Left ventricle myocardium superior (tissue), 1 donor: ENCODE results near the gene COL1A1. TPM values are rescaled to one million over a fixed set of nuclear protein-coding genes. Genes with fewer than 3 reads are reported as not detected.

ENCODE experiments used
- ATAC-seq: fragments of 200-7000 bp; cut with Tn5 transposase; one replicate; pipeline ENCODE4 v1.9.1; 2020; ENCODE audit warnings: mild to moderate bottlenecking, moderate library complexity
- DNase-seq: peaks from one replicate; pipeline ENCODE4 v3.0.0-alpha.2; 2020
- intact Hi-C: fragments of 100-400 bp; cut with micrococcal nuclease; formaldehyde crosslinking; loops from one replicate; pipeline ENCODE4 v1.11.0; 2022
- total RNA-seq: library from RNA; stranded (reverse); fragmentation: NEBNext Ultra II Directional; extraction: Animal tissue kit (Norgen Biotek cat#: 25700); gene quantifications from one replicate; pipeline ENCODE4 v1.2.1, GENCODE V29; 2021
- donor health status: DM: no; HTN: yes; CAD: no; lungs with severe emphysema.

Gene COL1A1
- total RNA-seq, 1 donor from 2014 or later = 26.8 TPM

DNA sequence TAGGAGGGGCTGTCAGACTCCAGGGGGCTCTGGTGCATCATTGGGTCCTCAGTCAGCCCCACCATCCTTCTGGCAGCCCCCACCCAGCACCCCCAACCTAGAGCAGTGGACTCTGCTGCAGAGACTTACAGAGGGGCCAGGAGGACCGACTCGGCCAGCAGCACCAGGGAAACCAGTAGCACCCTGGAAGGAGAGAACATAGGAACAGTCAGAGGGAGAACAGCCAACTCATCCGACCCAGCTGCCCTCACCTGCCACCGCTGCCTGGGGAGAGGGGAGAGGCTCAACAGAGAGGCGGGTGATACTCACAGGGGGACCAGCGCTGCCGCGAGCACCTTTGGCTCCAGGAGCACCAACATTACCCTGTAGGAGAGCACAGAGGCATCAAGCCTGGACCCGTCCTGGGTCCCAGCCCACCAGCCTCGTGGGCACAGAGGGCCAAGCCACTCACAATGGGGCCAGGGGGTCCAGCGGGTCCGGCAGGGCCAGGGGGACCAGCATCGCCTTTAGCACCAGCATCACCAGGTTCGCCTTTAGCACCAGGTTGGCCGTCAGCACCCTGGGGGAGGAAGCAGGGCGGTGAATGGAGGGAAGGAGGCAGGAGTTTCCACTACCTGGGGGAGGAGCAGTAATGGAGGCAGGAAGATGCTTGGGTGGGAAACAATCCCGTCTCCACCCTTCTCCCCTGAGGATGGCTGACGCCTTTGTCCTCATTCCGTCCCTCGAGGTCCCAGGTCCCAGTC is 11.7 kb downstream of the COL1A1 start:
- DNase-seq (peak; percentile 19), ATAC-seq (no peak)
- intact Hi-C loops = no loop called here

DNA sequence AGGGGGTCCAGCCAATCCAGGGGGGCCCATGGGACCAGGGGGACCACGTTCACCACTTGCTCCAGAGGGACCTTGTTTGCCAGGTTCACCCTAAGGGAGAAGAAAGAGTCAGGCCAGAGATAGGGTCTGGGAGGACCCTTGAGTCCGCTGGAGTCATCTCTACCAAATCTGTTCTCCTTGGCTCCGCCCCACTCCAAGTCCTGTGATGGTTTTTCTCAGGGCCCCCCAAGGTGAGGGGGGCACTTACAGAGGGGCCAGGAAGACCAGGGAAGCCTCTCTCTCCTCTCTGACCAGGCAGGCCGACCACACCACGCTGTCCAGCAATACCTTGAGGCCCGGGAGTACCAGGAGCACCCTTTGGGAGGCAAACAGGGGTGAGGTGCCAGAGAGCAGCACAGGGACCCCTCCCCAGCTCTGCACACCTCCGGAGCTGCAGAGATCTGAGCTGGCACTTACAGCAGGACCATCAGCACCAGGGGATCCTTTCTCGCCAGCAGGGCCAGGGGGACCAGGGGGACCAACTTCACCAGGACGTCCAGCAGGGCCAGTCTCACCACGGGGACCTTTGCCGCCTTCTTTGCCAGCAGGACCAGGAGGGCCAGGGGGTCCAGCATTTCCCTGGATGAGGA is 12.4 kb downstream of the COL1A1 start:
- intact Hi-C loops = no loop called here
- ATAC-seq (no peak), DNase-seq (no peak)

- ATAC-seq = no peak
- intact Hi-C loops = no loop called here
- DNase-seq = peak; percentile 19
These were observed 12.9 kb downstream of the COL1A1 start for GRCh38 chr17:50188531-50188920.

GRCh38 chr17:50187751-50188530 is 13.5 kb downstream of the COL1A1 start:
- ATAC-seq = no peak
- intact Hi-C loops = no loop called here
- DNase-seq = peak; percentile 23

DNA sequence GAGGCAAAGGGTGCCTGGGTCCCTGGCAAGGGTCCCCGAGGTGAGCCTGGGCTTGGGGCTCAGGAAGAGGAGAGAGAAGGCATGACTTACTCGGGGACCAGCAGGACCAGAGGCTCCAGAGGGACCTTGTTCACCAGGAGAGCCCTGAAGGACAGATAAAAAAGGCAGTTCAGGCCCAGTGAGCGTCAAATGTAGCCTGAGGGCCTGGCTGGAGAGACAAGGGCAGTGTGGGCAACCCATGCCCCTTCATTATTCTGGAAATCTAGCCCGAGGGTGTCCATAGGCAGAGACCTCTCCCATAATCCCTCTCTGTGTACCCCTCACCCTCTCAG is 14.1 kb downstream of the COL1A1 start:
- intact Hi-C loops = no loop called here
- no peak for ATAC-seq
- DNase-seq = peak; percentile 21

DNA sequence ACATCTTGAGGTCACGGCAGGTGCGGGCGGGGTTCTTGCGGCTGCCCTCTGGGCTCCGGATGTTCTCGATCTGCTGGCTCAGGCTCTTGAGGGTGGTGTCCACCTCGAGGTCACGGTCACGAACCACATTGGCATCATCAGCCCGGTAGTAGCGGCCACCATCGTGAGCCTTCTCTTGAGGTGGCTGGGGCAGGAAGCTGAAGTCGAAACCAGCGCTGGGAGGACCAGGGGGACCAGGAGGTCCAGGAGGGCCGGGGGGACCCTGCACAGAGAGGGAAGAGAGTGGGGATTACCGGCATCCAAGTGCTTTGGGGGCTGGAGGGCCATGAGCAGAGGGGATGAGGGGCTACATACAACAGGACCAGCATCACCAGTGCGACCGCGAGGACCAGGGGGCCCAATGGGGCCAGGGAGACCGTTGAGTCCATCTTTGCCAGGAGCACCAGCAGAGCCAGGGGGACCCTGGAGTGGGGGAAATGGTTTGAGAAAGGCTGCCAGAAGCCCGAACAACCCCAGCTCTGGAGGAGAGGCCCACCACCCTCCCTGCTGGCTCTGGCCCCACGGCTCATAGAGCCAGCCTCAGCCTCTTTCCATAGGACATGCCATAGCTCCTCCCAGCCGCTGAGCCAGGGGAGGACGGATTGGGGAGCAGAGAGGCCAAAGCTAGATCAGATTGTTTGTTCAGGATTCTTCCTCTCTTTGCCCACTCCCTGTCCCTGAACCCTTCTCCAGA is 14.6 kb downstream of the COL1A1 start:
- DNase-seq (no peak), ATAC-seq (no peak)
- intact Hi-C loops = no loop called here

DNA sequence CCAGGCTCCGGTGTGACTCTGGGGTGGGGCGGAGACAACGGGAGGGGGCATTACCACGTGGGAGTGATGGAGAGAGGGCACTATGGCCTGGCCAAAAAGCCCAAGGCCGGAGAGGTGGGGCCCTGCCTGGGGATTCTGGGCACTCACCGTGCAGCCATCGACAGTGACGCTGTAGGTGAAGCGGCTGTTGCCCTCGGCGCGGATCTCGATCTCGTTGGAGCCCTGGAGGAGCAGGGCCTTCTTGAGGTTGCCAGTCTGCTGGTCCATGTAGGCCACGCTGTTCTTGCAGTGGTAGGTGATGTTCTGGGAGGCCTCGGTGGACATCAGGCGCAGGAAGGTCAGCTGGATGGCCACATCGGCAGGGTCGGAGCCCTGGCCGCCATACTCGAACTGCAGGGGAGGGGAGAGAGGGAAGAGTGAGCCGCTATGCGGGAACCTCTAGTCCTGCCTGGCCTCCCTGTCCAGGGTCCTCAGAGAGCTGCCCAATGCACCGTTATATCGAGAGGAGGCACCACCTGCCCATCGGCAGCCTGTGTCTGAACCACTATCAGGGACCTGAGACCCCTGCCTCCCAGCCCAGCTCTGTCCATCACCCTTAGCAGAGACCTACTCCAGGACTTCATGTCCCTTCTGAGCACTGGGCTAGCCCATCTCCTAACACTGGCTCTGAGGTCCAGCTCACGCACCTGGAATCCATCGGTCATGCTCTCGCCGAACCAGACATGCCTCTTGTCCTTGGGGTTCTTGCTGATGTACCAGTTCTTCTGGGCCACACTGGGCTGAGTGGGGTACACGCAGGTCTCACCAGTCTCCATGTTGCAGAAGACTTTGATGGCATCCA is 15.6 kb downstream of the COL1A1 start:
- ATAC-seq = no peak
- intact Hi-C loops = no loop called here
- DNase-seq = peak; percentile 22

- peak; percentile 15 for ATAC-seq
- intact Hi-C loops = no loop called here
- peak; percentile 51 for DNase-seq
These were observed 16.6 kb downstream of the COL1A1 start for GRCh38 chr17:50184611-50185398.

DNA sequence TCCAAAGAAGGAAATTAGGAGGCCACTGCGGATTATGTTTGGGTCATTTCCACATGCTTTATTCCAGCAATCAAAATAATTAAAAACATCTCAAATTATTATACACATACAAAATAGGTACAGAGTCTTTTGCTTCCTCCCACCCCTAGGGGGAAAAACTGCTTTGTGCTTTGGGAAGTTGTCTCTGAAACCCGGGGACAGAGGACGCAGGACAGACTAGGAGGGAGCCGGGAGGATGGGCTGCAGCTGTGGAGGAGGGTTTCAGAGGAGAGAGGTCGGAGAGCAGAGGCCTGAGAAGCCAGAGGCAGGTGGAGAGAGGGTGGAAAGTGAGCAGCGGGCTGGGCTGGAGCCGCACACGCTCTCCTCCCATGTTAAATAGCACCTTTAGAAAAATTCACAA is 17.4 kb downstream of the COL1A1 start:
- ATAC-seq (peak; percentile 8), DNase-seq (peak; percentile 31)
- intact Hi-C loops = no loop called here

DNA sequence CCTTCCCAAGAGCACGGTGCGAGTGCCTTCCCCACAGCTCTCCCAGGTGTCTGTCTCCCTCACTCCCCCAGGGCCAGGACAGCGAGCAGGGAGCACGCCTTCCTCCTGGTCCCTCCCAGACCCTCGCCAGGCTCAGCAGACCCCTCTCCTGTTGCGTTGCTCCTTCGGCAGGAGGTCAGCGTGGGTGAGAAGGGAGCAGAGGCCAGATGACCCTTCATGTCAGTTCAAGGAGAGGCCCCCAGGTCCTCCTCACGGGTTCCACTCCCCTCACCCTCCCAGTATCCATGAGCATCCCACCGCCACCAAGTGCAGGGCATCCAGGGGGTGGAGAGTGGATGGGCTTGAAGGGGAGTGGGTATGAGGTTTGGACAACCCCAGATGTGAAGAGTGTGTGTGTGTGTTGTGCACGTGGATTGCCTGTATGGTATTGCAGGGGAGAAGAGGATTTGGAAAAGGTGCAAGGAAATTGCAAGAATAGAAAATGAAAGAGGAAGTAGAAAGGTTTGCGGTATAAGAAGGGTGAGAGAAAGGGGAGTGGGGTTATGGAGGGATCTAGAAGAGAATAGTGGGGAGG is 17.9 kb downstream of the COL1A1 start:
- ATAC-seq = no peak
- intact Hi-C loops = no loop called here
- no peak for DNase-seq

DNA sequence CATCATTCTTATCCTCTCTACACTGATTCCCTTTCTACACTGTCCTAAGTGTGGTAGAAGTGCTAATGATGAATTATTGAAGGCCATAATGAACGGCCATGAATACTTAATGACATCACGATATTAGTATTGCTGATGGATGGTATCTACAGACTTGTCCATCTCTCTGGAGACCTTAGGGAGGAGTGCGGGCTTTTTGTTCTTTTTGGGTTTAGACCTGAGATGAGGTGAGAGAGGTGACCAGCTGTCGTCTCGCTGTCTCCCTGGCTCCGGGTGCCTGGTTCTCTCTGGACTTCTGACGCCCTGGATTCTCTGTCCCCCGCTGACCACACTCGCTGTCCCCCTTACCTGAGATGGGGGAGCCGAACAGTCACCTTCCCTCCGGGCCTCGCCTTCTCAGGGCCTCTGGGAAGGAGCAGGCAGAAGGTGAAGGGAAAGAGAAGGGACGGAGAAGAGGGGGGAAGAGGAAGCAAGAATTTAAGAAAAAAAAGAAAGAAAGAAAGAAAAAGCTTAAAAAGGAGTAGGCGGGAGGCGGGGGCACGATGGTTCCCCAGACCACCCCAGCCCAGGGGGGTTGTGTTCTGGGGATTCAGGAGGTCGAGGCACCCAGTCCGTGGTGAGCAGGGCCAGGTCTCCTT is 18.5 kb downstream of the COL1A1 start:
- ATAC-seq (no peak), DNase-seq (no peak)
- intact Hi-C loops = no loop called here

- intact Hi-C loops = no loop called here
- no peak for ATAC-seq
- DNase-seq = peak; percentile 16
These were observed 19.6 kb downstream of the COL1A1 start for GRCh38 chr17:50181591-50182560.

GRCh38 chr17:50181144-50181543 is 20.3 kb downstream of the COL1A1 start:
- ATAC-seq (no peak), DNase-seq (no peak)
- intact Hi-C loops = no loop called here

DNA sequence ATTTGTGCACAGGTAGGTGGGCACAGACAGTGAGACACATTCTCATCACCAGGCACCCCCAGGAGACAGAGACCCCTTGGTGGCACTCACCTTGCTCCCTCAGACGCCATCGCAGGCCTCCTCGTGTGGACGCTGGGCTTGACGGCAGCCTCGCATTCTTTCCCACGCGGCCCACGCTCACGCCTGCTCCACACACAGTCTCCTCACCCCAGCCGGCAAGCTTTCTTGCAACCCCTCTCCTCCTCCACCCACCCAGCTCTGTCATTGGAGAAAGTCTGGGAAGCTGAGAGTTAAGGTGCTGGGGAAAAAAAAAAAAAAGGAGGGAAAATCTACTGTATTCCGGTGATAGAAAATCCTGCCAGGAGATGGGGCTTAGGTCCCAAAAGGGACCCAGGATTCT is 20.8 kb downstream of the COL1A1 start:
- DNase-seq (no peak), ATAC-seq (no peak)
- intact Hi-C loops = no loop called here

DNA sequence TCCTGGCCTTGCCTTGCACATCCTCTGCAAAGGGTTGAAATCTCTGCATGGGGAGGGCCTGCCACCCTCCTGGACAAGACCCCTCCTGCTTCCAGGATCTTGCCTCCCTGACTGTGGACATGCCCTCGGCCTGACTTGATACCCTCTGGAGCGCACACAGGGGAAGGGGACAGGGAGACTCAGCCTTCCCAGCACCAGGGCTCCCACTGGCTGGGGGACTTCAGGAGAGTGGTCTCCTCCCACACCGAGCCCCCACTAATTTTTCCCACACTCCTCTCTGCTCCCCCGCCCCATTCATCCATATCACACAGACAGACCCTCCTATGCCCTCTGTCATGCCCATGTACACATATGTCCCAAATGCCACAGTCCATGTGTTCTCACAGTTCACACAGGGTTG is 21.3 kb downstream of the COL1A1 start:
- DNase-seq = no peak
- no peak for ATAC-seq
- intact Hi-C loops = no loop called here
